Endothelial cell of umbilical vein (primary cell): ENCODE results near the gene BEND4.

Experiments used
- CTCF ChIP-seq, 2 donors: IDR thresholded peaks; 1 replicate in 1 of 2; 2 replicates in 1 of 2; pipeline ENCODE4 v1.5.1; 2011; ENCODE audit warnings: low read length in 2 of 2, mild to moderate bottlenecking in 2 of 2, moderate library complexity in 2 of 2, control low read depth in 1 of 2, inconsistent platforms in 1 of 2, low read depth in 1 of 2; ENCODE audit not compliant: insufficient read depth in 1 of 2; ENCODE audit errors: extremely low read depth in 1 of 2
- EZH2 ChIP-seq: IDR thresholded peaks from 2 replicates; pipeline ENCODE4 v1.6.1; 2012; ENCODE audit warnings: borderline replicate concordance, low read depth, mild to moderate bottlenecking, moderate library complexity, low read length, inconsistent platforms; ENCODE audit not compliant: severe bottlenecking
- JUN ChIP-seq: IDR thresholded peaks from 2 replicates; pipeline ENCODE4 v1.6.1; 2011; ENCODE audit warnings: borderline replicate concordance, low read depth; ENCODE audit not compliant: insufficient read length, insufficient read depth
- MYC ChIP-seq: IDR thresholded peaks from one replicate; pipeline ENCODE4 v1.6.1; 2011; ENCODE audit warnings: mild to moderate bottlenecking, low read depth, low read length
- POLR2A ChIP-seq: IDR thresholded peaks from 2 replicates; pipeline ENCODE4 v1.6.1; 2012; ENCODE audit warnings: low read depth, mild to moderate bottlenecking, control low read depth, low read length
- POLR2AphosphoS5 ChIP-seq: IDR thresholded peaks from 2 replicates; pipeline ENCODE4 v1.6.1; 2012; ENCODE audit warnings: low read depth, mild to moderate bottlenecking, control low read depth, low read length, moderate library complexity; ENCODE audit not compliant: insufficient read depth
- TF ChIP-seq, protein P1 (sequence below): IDR thresholded peaks from 2 replicates; pipeline ENCODE4 v1.6.1; 2011; ENCODE audit not compliant: insufficient read depth, insufficient read length

- TF ChIP-seq CTCF (IDR thresholded peaks at IDR 0.05; ENCODE audit: extremely low read depth in 1 of 2, insufficient read depth in 1 of 2, low read depth in 1 of 2, low read length in 2 of 2): no peak
- TF ChIP-seq POLR2A: no peak
- no peak for TF ChIP-seq POLR2AphosphoS5
- no peak for TF ChIP-seq EZH2
- no peak for TF ChIP-seq MYC
- no peak for TF ChIP-seq JUN
- TF ChIP-seq, protein P1, sequence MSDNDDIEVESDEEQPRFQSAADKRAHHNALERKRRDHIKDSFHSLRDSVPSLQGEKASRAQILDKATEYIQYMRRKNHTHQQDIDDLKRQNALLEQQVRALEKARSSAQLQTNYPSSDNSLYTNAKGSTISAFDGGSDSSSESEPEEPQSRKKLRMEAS: no peak
Observed at GRCh38 chr4:42172921-42173320, 20.5 kb upstream of the BEND4 start.
